C4-2B (cell line): ENCODE results near the gene SYNPO2.

ENCODE experiments used
- CTCF ChIP-seq: fragments of 450-650 bp; conservative IDR thresholded peaks from 2 replicates; pipeline ENCODE4 v1.5.1; 2017; ENCODE audit warnings: mild to moderate bottlenecking
- ZFX ChIP-seq: fragments of 450-650 bp; IDR thresholded peaks from 2 replicates; pipeline ENCODE4 v1.6.1; 2017

- TF ChIP-seq CTCF = no peak
- no peak for TF ChIP-seq ZFX
Observed at GRCh38 chr4:118931786-118932185, 43.1 kb downstream of the SYNPO2 start.
